Breast epithelium (tissue), 3 donors: ENCODE data around the gene CGB3.

Source experiments
- POLR2A ChIP-seq: fragments of 450-650 bp; IDR thresholded peaks from one replicate; pipeline ENCODE4 v1.6.1; 2016; ENCODE audit warnings: antibody characterized with exemption, mild to moderate bottlenecking, moderate library complexity
- POLR2AphosphoS5 ChIP-seq, 3 donors: sonication (generic); formaldehyde crosslinking; IDR thresholded peaks; one replicate each; pipeline ENCODE4 v1.6.1; 2017; ENCODE audit warnings: antibody characterized with exemption in 3 of 3
- TF ChIP-seq, protein P1 (sequence below), 3 donors: fragments of 450-650 bp; IDR thresholded peaks; one replicate each; pipeline ENCODE4 v1.5.1; 2016 to 2017; ENCODE audit warnings: antibody characterized with exemption in 3 of 3, mild to moderate bottlenecking in 3 of 3, moderate library complexity in 3 of 3

DNA sequence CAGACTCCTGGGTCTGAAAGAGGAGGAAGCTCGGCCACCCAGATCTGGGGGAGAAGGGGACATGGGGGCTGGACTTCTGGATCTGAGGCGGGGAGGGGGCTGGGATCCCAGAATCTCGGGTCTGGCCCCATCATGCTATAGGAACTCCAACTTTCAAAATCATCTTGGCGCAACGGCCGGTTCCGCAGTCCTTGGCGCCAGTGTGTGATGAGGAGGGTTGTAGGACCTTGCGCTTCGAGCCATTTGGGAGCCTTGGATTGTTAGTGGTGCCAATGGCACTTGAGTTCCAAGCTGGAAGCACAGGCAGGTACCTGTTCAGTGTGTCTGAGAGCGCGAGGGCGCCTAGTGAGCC lies 30.1 kb downstream of the CGB3 start:
- TF ChIP-seq, protein P1, sequence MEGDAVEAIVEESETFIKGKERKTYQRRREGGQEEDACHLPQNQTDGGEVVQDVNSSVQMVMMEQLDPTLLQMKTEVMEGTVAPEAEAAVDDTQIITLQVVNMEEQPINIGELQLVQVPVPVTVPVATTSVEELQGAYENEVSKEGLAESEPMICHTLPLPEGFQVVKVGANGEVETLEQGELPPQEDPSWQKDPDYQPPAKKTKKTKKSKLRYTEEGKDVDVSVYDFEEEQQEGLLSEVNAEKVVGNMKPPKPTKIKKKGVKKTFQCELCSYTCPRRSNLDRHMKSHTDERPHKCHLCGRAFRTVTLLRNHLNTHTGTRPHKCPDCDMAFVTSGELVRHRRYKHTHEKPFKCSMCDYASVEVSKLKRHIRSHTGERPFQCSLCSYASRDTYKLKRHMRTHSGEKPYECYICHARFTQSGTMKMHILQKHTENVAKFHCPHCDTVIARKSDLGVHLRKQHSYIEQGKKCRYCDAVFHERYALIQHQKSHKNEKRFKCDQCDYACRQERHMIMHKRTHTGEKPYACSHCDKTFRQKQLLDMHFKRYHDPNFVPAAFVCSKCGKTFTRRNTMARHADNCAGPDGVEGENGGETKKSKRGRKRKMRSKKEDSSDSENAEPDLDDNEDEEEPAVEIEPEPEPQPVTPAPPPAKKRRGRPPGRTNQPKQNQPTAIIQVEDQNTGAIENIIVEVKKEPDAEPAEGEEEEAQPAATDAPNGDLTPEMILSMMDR (IDR thresholded peaks at IDR 0.05), result no peak
- TF ChIP-seq POLR2A (no peak), POLR2AphosphoS5 (IDR thresholded peaks at IDR 0.05) (no peak)
